ENCODE measurements around the gene MALRD1. TPM values are rescaled to one million over a fixed set of nuclear protein-coding genes. Genes with fewer than 3 reads are reported as not detected.

The MALRD1 gene
- total and polyA plus RNA-seq, 2 donors from 2014 or later, result 2.0 to 2.4 TPM

DNA sequence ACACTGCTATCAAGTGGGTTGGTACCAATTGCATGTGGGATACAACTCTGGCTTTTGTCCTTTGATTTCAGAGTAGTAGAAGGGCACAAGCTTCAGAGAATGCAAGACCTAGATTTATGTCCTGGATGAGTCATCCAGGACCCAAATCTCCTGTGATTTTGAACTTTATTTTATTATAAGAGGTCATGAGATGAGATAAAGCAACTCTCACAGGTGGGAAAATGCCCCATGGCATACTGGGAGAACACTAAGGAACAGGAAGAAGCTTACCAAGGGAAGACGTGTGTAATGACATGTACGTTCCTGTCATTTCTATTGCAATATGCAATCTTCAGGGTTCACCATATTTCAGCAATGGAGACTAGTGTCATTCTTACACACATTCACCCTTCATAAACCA lies 966 bp downstream of the MALRD1 start:
- no peak overlapping the region for H3K27ac ChIP-seq (ENCODE audit: low read depth in 2 of 2, low read length in 2 of 2)

DNA sequence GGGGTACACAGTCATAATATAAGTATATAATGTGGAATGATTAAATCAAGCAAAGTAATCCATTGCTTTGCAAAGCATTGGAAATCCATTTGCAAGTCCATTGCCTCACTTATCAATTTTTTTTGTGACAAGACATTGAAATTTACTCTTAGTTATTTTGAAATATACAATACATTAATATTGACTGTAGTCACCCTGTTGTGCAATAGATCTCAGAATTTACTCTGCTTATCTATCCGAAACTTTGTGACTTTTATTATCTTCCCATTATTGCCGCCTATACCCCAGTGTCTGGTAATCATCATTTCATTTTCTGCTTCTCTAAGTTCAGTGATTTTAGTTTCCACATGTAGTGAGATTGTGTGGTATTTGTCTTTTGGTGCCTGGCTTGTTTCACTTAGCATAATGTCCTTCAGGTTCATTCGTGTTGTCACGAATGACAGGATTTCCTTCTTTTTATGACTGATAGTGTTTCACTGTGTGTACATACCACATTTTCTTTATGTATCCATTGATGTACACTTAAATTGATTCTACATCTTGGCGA lies 5.8 kb downstream of the MALRD1 start:
- no peaks in the 10 kb centered on the region for H3K9me3 ChIP-seq (ENCODE audit: control insufficient read depth in 2 of 3, insufficient read depth in 1 of 3, low read length in 3 of 3)
- intact Hi-C loops (cut with DNase I), result no loop called here
- no peak overlapping the region for H3K27ac ChIP-seq (ENCODE audit: low read depth in 2 of 2, low read length in 2 of 2)
- no peak overlapping the region for H3K4me3 ChIP-seq (ENCODE audit: low read length in 3 of 3)
- no peaks in the 10 kb centered on the region for H3K36me3 ChIP-seq (ENCODE audit: control insufficient read depth in 2 of 3, insufficient read depth in 3 of 3, low read length in 3 of 3)
- H3K4me1 ChIP-seq (ENCODE audit: control insufficient read depth in 2 of 3, insufficient read depth in 2 of 3, low read depth in 1 of 3, low read length in 3 of 3), result no peaks in the 10 kb centered on the region
- H3K9ac ChIP-seq (ENCODE audit: low read length in 3 of 3), result no peak overlapping the region
- no peak for FAIRE-seq
- no peaks in the 10 kb centered on the region for H3K27me3 ChIP-seq (ENCODE audit: control insufficient read depth, insufficient read depth, low read length)
- no peak for DNase-seq
- TF ChIP-seq, protein P1, sequence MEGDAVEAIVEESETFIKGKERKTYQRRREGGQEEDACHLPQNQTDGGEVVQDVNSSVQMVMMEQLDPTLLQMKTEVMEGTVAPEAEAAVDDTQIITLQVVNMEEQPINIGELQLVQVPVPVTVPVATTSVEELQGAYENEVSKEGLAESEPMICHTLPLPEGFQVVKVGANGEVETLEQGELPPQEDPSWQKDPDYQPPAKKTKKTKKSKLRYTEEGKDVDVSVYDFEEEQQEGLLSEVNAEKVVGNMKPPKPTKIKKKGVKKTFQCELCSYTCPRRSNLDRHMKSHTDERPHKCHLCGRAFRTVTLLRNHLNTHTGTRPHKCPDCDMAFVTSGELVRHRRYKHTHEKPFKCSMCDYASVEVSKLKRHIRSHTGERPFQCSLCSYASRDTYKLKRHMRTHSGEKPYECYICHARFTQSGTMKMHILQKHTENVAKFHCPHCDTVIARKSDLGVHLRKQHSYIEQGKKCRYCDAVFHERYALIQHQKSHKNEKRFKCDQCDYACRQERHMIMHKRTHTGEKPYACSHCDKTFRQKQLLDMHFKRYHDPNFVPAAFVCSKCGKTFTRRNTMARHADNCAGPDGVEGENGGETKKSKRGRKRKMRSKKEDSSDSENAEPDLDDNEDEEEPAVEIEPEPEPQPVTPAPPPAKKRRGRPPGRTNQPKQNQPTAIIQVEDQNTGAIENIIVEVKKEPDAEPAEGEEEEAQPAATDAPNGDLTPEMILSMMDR (IDR thresholded peaks at IDR 0.05; ENCODE audit: borderline replicate concordance, extremely low read depth, insufficient read depth), result no peak

More for the DNA sequence above, 966 bp downstream of the MALRD1 start:
- TF ChIP-seq, protein P1 (IDR thresholded peaks at IDR 0.05; ENCODE audit: borderline replicate concordance, extremely low read depth, insufficient read depth), result no peak
- Histone ChIP-seq H3K4me3 (ENCODE audit: low read length in 3 of 3) (no peak overlapping the region), H3K4me1 (ENCODE audit: control insufficient read depth in 2 of 3, insufficient read depth in 2 of 3, low read depth in 1 of 3, low read length in 3 of 3) (no peaks in the 10 kb centered on the region), H3K27me3 (ENCODE audit: control insufficient read depth, insufficient read depth, low read length) (no peaks in the 10 kb centered on the region), H3K9ac (ENCODE audit: low read length in 3 of 3) (no peak overlapping the region), H3K9me3 (ENCODE audit: control insufficient read depth in 2 of 3, insufficient read depth in 1 of 3, low read length in 3 of 3) (no peaks in the 10 kb centered on the region), H3K36me3 (ENCODE audit: control insufficient read depth in 2 of 3, insufficient read depth in 3 of 3, low read length in 3 of 3) (no peaks in the 10 kb centered on the region)
- intact Hi-C loops (cut with DNase I), result no loop called here
- FAIRE-seq (no peak), DNase-seq (no peak)

DNA sequence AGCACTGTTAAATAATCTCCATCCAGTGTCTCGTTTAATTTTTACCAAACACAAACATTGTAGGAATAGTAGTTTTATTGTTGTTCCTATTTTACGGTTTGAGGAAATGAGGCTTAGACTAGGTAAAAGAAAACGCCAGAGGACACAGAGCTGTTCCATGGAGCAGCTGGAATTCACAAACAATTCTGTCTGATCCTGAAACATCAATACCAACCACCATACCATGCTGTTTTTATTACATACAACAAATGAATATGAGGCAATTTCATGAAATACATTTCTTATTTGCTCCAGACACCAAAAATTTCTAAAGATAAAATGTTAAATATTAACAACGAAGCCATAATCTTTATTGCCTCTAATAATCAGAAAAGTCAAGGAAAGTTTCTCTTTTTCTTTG lies 9.4 kb downstream of the MALRD1 start:
- Histone ChIP-seq H3K4me3 (ENCODE audit: low read length in 3 of 3) (no peak overlapping the region), H3K27ac (ENCODE audit: low read depth in 2 of 2, low read length in 2 of 2) (no peak overlapping the region), H3K36me3 (ENCODE audit: control insufficient read depth in 2 of 3, insufficient read depth in 3 of 3, low read length in 3 of 3) (no peaks in the 10 kb centered on the region), H3K9me3 (ENCODE audit: control insufficient read depth in 2 of 3, insufficient read depth in 1 of 3, low read length in 3 of 3) (no peaks in the 10 kb centered on the region), H3K9ac (ENCODE audit: low read length in 3 of 3) (no peak overlapping the region), H3K27me3 (ENCODE audit: control insufficient read depth, insufficient read depth, low read length) (no peaks in the 10 kb centered on the region), H3K4me1 (ENCODE audit: control insufficient read depth in 2 of 3, insufficient read depth in 2 of 3, low read depth in 1 of 3, low read length in 3 of 3) (no peaks in the 10 kb centered on the region)
- intact Hi-C loops (cut with DNase I), result no loop called here
- FAIRE-seq, result no peak
- TF ChIP-seq, protein P1 (IDR thresholded peaks at IDR 0.05; ENCODE audit: borderline replicate concordance, extremely low read depth, insufficient read depth), result no peak
- DNase-seq, result no peak

DNA sequence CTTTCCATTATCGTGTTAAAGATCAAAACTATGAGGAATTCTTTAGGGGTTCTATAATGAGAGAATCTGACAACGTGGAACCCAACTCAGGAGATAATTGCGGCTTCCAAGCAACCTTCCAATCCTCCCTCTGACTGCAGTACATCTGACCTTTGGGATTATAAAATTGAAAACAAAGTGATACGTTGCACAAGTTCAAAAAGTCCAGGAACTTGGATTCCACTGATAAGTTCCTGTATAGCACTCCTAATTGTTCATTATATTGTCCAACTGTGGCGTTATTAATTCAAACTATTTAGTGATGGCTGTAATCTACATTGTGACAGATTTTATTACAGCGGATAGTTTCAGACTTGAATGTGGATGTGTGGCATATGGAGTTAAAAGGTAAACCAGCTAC lies 15.4 kb downstream of the MALRD1 start:
- Histone ChIP-seq H3K27ac (ENCODE audit: low read depth in 2 of 2, low read length in 2 of 2) (no peak overlapping the region), H3K9ac (ENCODE audit: low read length in 3 of 3) (no peak overlapping the region), H3K36me3 (ENCODE audit: control insufficient read depth in 2 of 3, insufficient read depth in 3 of 3, low read length in 3 of 3) (no peaks in the 10 kb centered on the region), H3K4me3 (ENCODE audit: low read length in 3 of 3) (no peak overlapping the region), H3K27me3 (ENCODE audit: control insufficient read depth, insufficient read depth, low read length) (no peaks in the 10 kb centered on the region), H3K4me1 (ENCODE audit: control insufficient read depth in 2 of 3, insufficient read depth in 2 of 3, low read depth in 1 of 3, low read length in 3 of 3) (no peaks in the 10 kb centered on the region), H3K9me3 (ENCODE audit: control insufficient read depth in 2 of 3, insufficient read depth in 1 of 3, low read length in 3 of 3) (no peaks in the 10 kb centered on the region)
- TF ChIP-seq, protein P1 (IDR thresholded peaks at IDR 0.05; ENCODE audit: borderline replicate concordance, extremely low read depth, insufficient read depth), result no peak
- no peak for DNase-seq
- intact Hi-C loops (cut with DNase I), result no loop called here
- no peak for FAIRE-seq

Data from kidney (tissue), 14 donors.